GM10847 (cell line): Measurements from ENCODE around the gene TLE1.

Source experiments
- POLR2A ChIP-seq: IDR thresholded peaks from 2 replicates; pipeline ENCODE4 v1.6.1; 2011; ENCODE audit not compliant: insufficient read length; ENCODE audit errors: extremely low read depth

The TLE1 gene

GRCh38 chr9:81542118-81542889 lies 147.0 kb downstream of the TLE1 start:
- TF ChIP-seq POLR2A, result no peak

GRCh38 chr9:81540142-81540710 lies 149.1 kb downstream of the TLE1 start:
- TF ChIP-seq POLR2A, result no peak

- TF ChIP-seq POLR2A, result no peak
Observed at GRCh38 chr9:81539317-81539716, 150.0 kb downstream of the TLE1 start.

GRCh38 chr9:81538890-81539289 lies 150.5 kb downstream of the TLE1 start:
- no peak for TF ChIP-seq POLR2A

- no peak for TF ChIP-seq POLR2A
Observed at GRCh38 chr9:81537964-81538363, 151.4 kb downstream of the TLE1 start.

GRCh38 chr9:81536242-81537025 lies 152.9 kb downstream of the TLE1 start:
- TF ChIP-seq POLR2A, result no peak

GRCh38 chr9:81535542-81536241 lies 153.7 kb downstream of the TLE1 start:
- no peak for TF ChIP-seq POLR2A

- TF ChIP-seq POLR2A, result no peak
Observed at GRCh38 chr9:81534138-81534875, 155.0 kb downstream of the TLE1 start.
